Inferior parietal cortex (tissue), 1 donor: ENCODE data around the gene CDS1.
"Not testable (repeated sequence)": the region's sequence is repeated elsewhere in the genome, so short reads cannot be mapped to it uniquely, and the experiment has no call there.

Experiments used
- DNase-seq: peaks from one replicate; pipeline ENCODE4 v3.0.0-alpha.2; 2016; ENCODE audit errors: extremely low spot score

CDS1 gene

DNA sequence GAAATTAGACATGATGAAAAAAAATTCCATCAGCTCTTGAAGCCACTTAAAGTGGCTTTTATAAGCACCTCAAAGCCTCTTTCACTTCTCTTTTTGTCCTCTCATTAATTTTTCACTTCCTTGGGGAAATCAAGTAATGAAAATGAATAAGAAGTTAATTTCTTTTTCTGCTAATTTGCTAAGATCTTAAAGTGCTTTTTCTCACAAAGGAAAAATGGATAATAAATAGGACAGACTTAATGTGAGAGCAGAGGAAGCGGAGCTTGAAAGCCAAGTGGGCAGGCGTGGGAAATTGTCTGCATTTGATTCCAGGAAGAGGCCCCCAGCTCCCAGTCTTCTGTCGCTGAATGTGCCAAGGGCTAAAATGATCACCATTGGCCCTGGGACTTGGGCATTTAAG, 28.6 kb downstream of the CDS1 start:
- no peak for DNase-seq

DNA sequence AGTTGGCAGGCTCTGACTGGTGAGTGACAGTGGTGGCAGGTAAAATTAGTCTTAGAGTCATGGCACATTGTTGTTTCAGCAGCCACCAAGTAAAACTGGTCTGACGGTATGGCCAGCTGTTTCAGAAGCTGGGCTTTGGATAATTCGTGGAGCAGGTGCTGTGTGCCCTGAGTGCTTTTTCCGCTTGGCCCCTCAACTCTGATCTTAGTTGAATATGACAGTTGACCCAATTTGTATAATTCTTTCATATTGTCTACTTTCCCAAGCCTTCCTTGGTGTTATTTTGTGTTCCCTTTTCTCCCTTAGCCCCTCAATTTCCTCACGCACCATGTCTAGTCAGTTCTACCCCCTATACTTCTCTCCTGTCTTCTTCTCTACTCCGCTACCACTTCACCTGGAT, 32.0 kb downstream of the CDS1 start:
- no peak for DNase-seq

DNA sequence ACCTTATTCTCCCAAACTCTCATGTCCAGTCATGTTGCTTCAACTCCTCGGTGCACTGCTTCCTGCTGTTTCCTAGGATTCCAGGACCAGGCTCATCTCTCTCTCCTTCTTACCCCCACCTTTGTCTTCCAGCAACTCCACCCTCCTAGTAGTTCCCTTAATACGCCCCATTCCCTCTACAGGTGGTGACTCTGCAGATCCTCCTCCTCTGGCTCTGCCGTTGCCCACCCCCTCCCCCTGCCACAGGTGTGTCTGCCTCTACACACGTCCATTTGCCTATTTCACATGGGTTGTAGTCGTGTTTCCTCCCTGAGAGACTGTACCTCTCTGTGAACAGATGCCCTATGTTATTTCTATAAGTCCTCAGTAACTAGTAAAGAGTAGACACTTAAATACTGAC, 32.4 kb downstream of the CDS1 start:
- no peak for DNase-seq

DNA sequence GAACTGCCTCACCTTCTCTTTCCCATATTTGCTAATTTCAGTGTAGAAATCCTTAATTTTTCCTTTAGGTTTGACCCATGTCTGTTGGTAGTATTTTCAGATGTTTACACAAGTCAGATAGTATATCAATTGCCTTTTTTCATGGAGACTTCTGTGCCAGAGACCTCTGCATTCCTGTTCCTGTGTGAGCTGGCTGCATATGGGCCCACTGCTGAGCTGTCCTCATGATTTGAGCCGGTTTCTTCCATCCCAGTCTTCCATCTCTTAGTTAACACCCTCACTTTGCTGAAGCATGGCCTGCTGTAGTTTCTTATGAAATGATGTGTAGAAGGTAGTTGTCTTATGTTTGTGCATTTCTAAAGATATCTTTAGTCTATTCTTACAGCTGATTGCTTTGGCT, 40.0 kb downstream of the CDS1 start:
- no peak for DNase-seq

DNA sequence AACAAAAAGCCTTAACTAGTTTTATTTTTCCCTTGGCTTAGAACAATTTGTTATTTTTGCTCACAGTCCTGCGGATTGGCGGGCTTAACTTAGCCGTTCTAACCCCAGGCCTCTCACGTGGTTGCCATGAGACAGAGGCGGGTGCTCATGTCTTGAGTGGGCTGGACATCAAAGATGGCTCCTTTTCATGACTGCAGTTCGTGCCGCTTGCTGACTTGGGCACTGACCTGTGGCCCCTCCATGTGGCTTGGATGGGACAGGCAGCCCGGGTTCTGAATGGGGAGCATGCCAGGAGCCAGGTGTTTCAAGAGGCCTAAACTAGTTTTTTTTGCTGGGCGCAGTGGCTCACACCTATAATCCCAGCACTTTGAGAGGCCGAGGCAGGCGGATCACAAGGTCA, 40.7 kb downstream of the CDS1 start:
- DNase-seq = no peak

DNA sequence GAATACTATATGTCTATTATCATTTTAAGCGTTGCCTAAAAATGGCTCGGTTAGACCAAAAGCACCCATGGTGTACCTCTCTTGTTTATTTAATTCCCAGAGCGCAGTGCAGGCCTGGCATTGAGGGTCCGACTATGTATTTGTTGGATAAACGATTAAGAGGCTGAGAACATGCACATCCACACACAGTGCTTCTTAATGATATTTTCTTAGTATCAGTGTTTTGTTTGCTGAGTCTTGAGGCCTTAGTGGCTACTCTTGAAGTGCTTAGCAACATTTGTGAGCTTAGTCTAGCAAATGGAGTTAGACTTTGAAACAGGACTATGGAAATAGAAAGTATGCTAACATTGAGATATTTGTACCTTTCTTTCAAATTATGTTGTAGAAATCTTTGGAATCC, 43.7 kb downstream of the CDS1 start:
- DNase-seq = no peak

DNA sequence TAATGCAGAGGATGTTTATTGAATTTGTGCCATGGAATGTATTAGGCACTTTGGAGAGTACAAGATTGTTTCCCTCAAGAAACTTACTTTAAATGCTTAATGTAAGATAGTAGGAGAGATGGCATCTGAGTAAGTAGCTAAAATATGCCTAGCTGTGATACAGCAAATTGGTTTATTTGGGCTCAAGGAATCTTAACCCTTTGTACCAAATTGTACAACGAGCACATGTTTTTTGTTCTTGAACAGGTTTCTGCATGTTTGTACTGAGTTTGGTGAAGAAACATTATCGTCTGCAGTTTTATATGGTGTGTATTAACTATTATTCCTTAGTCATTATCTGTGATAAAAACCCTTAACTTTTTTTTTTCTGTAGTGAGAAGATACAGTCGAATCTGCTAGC, 48.6 kb downstream of the CDS1 start:
- no peak for DNase-seq

DNA sequence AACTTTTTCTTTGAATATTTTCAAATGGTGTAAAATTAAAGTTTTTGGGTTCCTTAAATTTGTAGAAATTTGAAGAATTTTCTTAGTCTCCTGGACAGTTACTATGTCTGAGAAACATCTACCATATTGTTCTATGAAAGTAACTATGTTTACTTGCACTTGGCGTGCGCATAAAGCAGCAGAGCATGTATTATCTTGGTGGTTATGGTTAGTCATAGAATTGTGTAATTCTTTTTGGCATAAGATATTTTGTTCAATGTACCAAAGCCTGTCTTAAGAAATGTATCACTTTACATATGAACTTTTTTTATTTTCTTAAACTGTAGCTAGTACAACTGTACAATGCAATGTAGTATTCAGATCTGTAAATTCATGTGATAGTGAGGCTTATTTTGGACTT, 49.2 kb downstream of the CDS1 start:
- no peak for DNase-seq

DNA sequence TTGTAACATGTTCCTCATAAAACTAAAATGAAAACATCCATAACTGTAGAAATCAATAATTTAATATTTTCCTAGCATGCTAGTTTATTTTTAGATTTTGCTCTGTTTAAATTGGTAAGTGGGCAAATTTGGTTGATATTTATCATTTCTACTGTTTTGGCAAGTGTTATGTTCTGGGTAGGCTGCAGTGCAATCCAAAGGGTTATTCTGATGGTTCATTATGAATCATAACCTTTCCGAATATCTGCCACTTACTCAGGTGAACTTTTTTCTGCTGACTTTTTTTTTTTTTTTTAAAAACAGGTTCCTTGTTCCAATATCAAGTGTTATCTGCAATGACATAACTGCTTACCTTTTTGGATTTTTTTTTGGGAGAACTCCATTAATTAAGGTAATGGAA, 52.0 kb downstream of the CDS1 start:
- no peak for DNase-seq

DNA sequence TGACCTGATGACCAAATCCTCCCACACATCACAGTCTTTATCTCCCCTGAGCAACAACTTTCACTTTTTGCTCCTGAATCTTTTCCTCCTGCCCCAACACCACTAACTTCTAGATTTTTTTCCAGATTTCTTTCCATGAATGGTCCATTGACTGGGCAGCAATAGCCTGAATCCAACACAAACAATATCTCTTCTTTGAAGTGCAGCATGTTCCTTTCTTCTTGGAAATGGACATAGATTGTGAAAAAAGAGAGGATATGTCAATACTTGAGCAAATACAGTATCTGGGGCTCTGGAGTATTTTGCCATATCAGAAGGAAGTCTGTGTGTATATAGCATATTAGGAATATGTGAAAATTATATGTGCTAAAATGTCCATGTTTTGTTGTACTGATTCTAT, 55.2 kb downstream of the CDS1 start:
- DNase-seq = no peak

DNA sequence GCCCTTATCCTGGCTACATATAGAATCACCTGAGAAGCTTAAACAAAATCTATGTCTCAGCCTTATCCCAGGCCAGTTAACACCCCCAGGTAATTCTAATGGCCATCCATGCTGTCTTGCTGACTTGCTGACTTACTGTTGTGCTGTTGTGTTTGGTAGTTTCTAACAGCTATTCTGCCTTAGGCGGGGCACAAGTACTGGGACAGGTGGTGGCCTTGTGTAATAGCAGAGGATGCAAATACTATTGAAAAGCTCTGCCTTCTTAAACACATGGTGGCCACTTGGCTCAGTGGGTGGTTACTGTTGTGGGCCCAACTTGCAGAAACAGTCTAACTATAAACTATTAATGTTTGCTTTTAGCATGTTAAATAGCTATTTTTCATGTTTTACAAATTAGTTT, 56.2 kb downstream of the CDS1 start:
- no peak for DNase-seq

DNA sequence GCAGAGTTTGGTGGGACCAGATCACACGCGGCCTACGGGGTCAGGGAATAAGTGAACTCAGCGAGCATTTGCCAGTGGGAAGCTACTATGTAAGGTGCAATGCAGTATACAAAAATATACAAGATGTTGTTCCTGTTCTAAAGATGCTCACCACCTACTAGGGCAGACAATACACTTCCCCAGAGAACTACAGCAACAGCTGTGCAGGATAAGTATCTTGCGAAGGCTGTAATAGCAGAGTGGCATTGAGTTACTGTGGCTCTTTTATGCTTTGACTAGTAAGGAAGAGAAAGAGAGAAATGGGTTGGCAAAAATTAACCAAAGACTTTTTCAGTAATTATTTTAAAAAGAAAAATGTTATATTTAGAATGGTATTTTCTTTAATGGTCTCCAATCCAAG, 61.2 kb downstream of the CDS1 start:
- no peak for DNase-seq

DNA sequence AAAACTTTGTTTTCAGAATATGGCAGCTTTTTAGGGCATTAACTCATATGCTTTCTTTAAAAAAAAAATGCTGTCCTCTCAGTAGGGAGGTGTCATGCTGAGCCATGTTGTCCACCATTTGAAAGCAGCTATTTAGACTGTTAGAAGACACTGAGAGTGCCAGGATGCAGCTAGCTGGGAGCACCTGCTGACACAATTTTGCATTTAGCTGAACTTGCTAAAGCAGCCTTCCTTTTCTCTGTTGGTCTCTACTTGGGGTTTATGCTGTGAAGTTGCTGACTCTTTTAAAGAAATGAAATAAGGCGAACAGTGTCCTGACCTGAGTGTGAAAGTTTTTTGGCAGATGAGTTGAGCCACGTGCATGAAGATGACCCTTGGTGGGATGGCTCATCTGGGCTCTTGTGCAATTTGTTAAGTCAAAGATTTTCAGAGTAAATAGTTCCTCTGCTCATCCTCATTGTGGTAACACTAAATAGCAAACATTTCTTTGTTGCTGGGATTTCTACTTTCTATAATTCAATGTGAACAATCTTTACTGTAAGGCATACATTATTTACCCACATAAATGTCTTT, 64.5 kb downstream of the CDS1 start:
- no peak for DNase-seq

DNA sequence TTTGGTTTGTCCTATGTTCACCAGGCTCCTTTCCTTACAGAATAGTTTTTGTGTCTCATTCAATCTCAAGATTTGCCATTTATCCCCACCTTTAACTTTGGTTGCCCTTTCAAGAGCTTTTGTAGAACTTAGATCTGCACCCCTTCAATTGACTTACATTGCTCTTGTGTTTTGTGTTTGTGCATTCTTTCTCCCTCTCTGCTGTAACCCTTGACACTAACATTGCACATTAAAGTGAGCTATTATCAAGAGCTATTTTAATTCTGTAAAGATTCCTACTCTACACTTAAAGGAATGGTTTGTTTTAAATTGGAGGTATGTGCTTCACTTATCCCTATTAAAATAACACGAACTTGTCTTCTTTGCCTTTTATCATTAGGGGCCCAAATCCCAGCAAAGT, 65.3 kb downstream of the CDS1 start:
- DNase-seq = no peak

DNA sequence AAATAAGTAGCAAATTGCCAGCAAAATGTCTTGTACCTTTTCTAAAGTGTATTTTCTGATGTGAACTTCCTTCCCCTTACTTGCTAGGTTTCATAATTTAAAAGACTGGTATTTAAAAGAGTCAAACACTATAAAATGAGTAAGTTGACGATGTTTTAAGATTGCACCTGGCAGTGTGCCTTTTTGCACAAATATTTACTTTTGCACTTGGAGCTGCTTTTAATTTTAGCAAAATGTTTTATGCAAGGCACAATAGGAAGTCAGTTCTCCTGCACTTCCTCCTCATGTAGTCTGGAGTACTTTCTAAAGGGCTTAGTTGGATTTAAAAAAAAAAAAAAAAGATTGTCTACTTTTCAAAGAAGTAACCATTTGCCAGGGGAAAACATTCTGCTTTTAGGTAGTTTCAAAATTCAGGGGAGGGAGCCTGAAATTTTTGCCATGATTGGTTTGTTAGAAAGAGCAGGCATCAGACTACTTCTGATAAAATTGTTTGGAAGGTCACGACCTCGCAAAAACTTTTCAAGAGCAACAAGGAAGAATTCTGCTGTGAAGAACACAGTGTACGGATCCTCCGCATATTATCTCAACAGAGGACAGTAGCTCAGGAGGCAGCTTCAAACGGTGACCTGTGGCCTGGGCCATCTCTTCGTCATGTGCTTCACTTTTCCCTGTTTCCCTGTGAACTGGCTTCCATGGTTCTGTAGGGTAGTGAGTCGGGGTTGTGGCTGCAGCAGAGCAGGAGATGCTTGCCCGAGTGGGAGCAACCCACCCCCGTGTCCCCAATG, 66.1 kb downstream of the CDS1 start:
- no peak for DNase-seq

DNA sequence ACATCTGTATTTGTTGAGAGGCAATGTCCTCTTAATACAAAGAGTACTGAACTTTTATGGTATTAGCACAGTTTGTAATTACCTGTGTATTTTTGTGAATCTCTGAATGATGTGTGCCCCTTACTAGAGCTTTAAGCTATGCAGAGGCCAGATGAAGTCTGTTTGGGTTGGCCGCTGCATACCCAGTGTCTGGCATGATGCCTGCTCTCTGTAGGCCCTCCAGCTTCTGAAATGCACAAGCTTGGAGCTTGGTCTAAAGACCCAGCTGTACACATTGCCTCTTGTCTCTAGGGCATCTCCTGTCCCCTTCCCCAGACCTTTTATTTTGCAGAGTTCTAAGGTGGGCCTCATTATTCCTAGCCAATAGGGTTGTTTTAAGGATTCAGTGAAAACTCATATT, 68.6 kb downstream of the CDS1 start:
- no peak for DNase-seq

DNA sequence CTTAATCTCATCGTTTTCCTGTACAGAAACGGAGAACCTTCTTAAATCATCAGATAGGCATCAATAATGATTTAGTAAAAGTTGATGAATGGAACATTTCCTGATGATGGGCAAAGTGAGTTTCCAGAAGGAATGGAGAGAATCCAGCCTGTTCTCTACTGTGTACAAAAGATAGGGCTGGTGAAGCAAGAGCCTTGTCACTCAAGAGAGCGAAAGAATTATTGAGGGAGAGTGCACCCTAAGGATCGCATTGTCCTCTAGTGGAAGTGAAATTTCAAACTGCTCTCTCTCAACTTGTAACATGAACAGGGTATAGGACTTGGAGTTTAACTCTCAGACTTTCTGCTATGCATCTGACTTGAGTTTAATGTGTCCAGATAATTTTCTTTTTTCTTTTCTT, 69.6 kb downstream of the CDS1 start:
- DNase-seq = no peak

DNA sequence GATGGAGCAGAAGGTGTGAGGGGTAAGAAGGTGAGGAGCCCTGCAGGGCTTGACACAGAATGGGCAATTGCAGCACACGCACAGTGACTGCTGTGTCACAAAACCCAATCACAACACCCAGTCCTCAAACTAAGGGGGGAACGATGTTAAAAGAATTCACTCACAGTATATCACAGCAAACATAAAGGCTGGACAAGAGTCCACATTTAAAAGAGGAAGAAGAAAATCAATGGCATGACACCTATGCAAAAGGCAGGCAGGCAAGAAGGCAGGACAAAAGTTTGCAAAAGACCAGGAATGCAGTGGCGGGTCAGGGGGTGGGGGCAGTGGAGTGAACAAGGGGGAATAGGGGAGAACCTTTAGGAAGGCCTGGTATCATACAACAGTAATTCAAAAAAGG, 77.7 kb downstream of the CDS1 start:
- DNase-seq = no peak

DNA sequence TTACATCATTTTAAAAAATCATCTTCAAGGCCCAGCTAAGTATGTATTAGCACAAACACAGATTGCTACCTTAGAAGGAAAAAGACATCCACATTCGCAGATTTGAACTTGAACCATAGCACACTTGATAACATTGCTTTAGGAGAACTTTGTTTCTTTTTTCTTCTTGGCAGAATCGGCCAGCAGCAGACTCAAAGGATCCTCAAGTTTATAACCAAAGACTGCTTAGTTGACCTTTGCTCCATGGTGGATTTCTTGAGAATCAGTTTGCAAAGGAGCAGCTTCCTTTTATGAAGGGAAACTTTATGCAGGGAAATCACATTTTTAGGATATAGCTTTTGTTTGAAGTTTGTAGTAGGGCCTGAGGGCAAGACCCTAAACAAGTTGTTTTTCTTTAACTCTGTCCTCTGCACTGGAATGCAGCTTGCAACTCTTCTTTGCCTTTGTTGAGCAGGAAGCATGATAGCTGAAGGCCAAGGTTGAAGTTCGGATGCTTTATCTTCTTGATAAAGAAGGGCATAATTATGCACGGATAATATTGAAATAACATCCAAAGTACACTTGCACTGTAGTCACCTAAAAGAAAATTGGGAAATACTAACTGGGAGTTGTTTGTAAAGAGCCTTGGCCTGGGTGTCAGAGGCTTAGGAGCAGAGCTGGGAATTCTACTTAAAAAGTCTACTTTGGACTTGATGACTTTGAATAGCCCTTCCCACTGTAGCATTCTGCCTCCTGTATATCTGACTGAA, 78.4 kb downstream of the CDS1 start:
- DNase-seq = no peak

DNA sequence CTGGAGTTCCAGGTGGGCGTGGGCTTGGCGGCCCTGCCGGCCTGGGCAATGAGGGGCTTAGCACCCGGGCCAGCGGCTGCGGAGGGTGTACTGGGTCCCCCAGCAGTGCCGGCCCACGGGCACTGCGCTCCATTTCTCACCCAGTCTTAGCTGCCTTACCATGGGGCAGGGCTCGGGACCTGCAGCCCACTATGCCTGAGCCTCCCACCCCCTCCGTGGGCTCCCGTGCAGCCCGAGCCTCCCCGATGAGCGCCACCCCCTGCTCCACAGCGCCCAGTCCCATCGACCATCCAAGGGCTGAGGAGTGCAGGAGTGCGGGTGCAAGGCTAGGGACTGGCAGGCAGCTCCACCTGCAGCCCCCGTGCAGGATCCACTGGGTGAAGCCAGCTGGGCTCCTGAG, 81.8 kb downstream of the CDS1 start:
- DNase-seq = not testable (repeated sequence)

DNA sequence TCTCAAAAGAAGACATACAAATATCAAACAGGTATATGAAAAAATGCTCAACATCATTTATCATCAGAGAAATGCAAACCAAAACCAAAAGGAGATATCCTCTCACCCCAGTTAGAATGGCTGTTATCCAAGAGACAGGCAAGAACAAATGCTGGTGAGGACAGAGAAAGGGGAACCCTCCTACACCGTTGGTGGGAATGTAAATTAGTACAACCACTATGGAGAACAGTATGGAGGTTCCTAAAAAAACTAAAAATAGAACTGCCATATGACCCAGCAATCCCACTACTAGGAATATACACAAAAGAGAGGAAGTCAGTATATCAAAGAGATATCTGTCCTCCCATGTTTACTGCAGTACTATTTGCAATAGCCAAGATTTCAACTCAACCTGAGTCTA, 83.5 kb downstream of the CDS1 start:
- DNase-seq = no peak

DNA sequence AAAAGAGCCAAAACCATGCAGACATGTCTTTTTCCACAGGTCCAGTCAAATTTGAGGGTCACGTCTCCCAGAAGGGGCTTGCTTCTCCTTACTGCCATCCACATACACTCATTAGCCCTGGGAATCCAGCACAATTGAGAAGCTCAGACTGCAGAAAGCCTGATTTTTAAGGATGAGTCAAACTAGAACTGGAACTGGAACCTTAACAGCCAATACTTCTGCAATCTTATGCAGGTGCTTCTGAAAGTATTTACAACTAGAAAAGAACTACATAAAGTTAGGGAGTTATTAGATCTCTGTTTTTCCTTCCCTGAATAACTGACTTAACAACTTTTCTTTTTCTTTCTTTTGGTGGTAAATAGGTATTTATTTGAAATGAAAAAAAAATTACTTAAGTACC, 86.3 kb downstream of the CDS1 start:
- DNase-seq = no peak

DNA sequence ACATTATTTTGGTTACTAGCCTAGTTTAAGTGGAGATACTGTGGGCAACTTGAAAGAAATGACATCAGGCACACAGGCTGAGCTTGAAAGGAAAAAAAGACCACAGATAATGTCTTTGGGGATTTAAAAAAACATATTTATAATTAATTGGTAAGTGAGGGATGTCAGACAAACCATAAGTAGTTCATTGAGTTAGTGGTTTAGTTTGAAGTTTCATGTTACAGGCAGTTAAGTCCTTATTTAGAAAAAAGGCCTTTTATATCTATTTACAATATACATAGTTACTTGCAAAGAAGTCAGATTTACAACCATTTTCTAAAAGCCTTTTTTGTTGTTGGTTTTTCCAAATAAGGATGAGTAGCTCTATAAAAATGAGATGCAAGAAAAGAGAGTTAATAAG, 89.2 kb downstream of the CDS1 start:
- DNase-seq = no peak
